Activated CD8-positive, alpha-beta T cell treated with anti-CD3 and anti-CD28 coated beads for 36 hours (primary cell): ENCODE results near the gene KIF26B. TPM values are rescaled to one million over a fixed set of nuclear protein-coding genes. Genes with fewer than 3 reads are reported as not detected.
A peak's percentile ranks its signal among the peaks of the same experiment; 100 is the strongest.
"Not testable (repeated sequence)": the region's sequence is repeated elsewhere in the genome, so short reads cannot be mapped to it uniquely, and the experiment has no call there.

ENCODE experiments used
- ATAC-seq: fragments of 200-7000 bp; cut with Tn5 transposase; one replicate; pipeline ENCODE4 v1.10.0; 2021; ENCODE audit warnings: mild to moderate bottlenecking, moderate library complexity
- CTCF ChIA-PET: fragments of 350-600 bp; sonication (Branson Sonifier 250); formaldehyde crosslinking; loops from one replicate; lab custom pipeline; 2021; ENCODE audit warnings: antibody characterized with exemption; lab: Charles Lee
- POLR2A ChIA-PET: fragments of 350-600 bp; sonication (Branson Sonifier 250); formaldehyde crosslinking; loops from one replicate; lab custom pipeline; 2021; ENCODE audit warnings: antibody characterized with exemption; lab: Charles Lee
- DNase-seq: peaks from one replicate; pipeline ENCODE4 v3.0.0-alpha.2; 2020
- H3K27ac Mint-ChIP-seq: one replicate; pipeline ENCODE4 v1.8.0; 2021; ENCODE audit warnings: mild to moderate bottlenecking, mixed read lengths
- H3K27me3 Mint-ChIP-seq: one replicate; pipeline ENCODE4 v1.8.0; 2021; ENCODE audit warnings: mixed read lengths
- H3K36me3 Mint-ChIP-seq: one replicate; pipeline ENCODE4 v1.8.0; 2021; ENCODE audit warnings: low read depth, mixed read lengths
- H3K4me1 Mint-ChIP-seq: one replicate; pipeline ENCODE4 v1.8.0; 2021; ENCODE audit warnings: low read depth, mixed read lengths
- H3K4me3 Mint-ChIP-seq: one replicate; pipeline ENCODE4 v1.8.0; 2021; ENCODE audit warnings: mild to moderate bottlenecking, moderate library complexity, mixed read lengths
- H3K9me3 Mint-ChIP-seq: one replicate; pipeline ENCODE4 v1.8.0; 2021; ENCODE audit warnings: mixed read lengths
- CTCF ChIP-seq: fragments of 200-600 bp; IDR thresholded peaks from one replicate; pipeline ENCODE4 v1.8.0; 2022; ENCODE audit warnings: antibody characterized with exemption, mild to moderate bottlenecking
- intact Hi-C: fragments of 100-400 bp; cut with micrococcal nuclease; formaldehyde crosslinking; loops from one replicate; pipeline ENCODE4 v1.10.0; 2022
- total RNA-seq, 2 experiments: library from RNA; stranded (reverse); gene quantifications; one replicate each; pipeline ENCODE4 v1.2.3, GENCODE V29; 2021

The KIF26B gene
- total RNA-seq, 2 experiments from 2014 or later: 0.16 TPM

DNA sequence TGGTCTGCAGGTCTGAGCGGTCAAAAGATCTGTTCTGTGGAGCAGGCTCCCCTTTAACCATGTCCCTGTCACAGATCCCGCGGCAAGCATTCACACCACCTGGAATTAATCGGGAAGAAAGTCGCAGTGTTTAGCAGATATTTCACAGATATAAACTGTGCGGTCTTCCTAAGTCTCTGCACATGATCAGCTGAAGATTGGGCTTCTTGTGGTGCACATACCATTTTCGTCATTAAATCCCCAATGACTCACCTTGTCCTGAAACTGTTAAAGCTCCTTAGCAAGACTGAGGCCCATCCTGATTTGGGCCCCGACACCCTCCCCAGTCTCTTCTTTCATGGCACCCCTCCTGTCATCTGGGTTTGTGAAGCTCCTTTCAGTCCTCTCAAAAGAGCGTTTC is 158.8 kb downstream of the KIF26B start:
- Mint-ChIP-seq H3K27me3 (no peaks in the 10 kb centered on the region), H3K4me1 (peaks cover 13% of the 10 kb centered on the region), H3K9me3 (no peaks in the 10 kb centered on the region), H3K27ac (no peak overlapping the region), H3K36me3 (no peaks in the 10 kb centered on the region), H3K4me3 (no peak overlapping the region)
- no peak for ATAC-seq
- intact Hi-C loops: no loop called here
- ChIA-PET CTCF (no interaction called here), POLR2A (no interaction called here)
- no peak for DNase-seq
- no peak for TF ChIP-seq CTCF

DNA sequence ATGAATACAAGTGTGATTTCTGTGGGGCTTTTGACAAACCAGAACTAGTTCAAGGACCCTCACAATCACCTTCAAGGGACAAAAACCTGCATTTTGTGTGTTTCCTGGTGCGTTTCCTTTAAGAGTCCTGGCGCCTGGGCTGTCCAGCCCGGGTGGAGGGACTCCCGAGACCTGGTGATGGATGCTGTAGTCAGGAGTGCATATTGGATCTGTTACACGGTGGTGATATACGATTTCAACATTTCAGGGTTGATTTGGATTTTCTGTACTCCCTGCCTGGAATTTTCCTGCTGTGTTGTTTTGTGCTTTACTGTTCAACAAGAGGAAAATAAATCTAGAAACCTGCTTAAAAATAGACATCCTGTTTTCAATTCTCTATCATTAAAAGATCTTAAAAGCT is 162.0 kb downstream of the KIF26B start:
- POLR2A ChIA-PET: no interaction called here
- Mint-ChIP-seq H3K4me3 (no peak overlapping the region), H3K9me3 (no peaks in the 10 kb centered on the region), H3K36me3 (no peaks in the 10 kb centered on the region), H3K27me3 (peaks cover 2% of the 10 kb centered on the region), H3K27ac (no peak overlapping the region), H3K4me1 (peaks cover 2% of the 10 kb centered on the region)
- intact Hi-C loops: no loop called here
- CTCF ChIA-PET: no interaction called here
- TF ChIP-seq CTCF: no peak
- no peak for ATAC-seq
- no peak for DNase-seq

GRCh38 chr1:245317217-245317616 is 162.4 kb downstream of the KIF26B start:
- ChIA-PET POLR2A (no interaction called here), CTCF (no interaction called here)
- peaks cover 2% of the 10 kb centered on the region for H3K27me3 Mint-ChIP-seq
- no peaks in the 10 kb centered on the region for H3K9me3 Mint-ChIP-seq
- peaks cover 2% of the 10 kb centered on the region for H3K4me1 Mint-ChIP-seq
- no peak overlapping the region for H3K4me3 Mint-ChIP-seq
- ATAC-seq (no peak), DNase-seq (no peak)
- intact Hi-C loops: no loop called here
- TF ChIP-seq CTCF: no peak
- no peak overlapping the region for H3K27ac Mint-ChIP-seq
- no peaks in the 10 kb centered on the region for H3K36me3 Mint-ChIP-seq

DNA sequence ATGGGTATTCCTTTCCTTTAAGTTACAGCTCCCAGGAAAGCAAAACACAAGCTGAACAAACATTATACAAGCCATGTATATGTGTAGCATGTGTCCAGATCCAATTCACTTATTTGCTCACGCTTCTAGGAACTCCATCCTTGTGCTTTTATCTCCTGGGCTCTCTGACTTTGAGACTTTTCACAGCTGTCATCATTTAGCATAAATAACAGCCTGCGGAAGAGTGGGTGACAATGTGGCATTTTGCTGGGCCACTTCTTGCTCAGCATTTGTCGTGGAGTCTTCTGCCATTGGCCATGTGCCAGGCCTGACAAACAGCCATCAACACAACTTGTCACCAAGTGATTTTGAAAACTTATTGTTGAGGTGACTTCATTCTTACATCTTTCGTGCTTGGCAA is 164.3 kb downstream of the KIF26B start:
- POLR2A ChIA-PET: no interaction called here
- no peak for DNase-seq

DNA sequence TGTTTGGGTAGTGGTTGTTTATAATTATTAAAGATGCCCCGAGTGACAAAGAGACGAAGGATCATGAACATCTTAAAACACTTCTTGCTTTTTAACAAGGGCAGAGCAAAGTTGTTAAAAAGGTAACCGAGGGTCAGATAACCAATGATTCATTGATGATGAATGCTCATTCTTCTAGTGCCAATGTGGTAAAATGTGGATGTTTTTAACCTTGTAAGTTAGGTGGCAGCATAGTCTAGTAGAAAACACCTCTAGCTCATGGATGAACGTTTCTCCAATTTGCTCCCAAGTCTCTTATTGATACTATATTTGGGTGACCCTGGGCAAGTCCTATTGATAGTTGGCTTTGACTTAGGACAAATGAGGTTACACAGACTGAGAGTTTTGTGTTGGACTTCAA is 167.9 kb downstream of the KIF26B start:
- no peak for DNase-seq
- no peak overlapping the region for H3K4me3 Mint-ChIP-seq
- no peak overlapping the region for H3K27ac Mint-ChIP-seq
- no peak for TF ChIP-seq CTCF
- H3K27me3 Mint-ChIP-seq: peaks cover 3% of the 10 kb centered on the region
- no peaks in the 10 kb centered on the region for H3K36me3 Mint-ChIP-seq
- intact Hi-C loops: no loop called here
- ATAC-seq: peak; percentile 45
- H3K4me1 Mint-ChIP-seq: peaks cover 4% of the 10 kb centered on the region
- H3K9me3 Mint-ChIP-seq: no peaks in the 10 kb centered on the region
- POLR2A ChIA-PET: no interaction called here
- CTCF ChIA-PET: interaction anchor here (1.5 kb wide), 1 partner anchor 166 kb away, joined by 3 read pairs; no protein-coding TSS in a partner anchor

More for the DNA sequence above, 164.3 kb downstream of the KIF26B start:
- no peaks in the 10 kb centered on the region for H3K36me3 Mint-ChIP-seq
- peaks cover 4% of the 10 kb centered on the region for H3K4me1 Mint-ChIP-seq
- CTCF ChIA-PET: no interaction called here
- intact Hi-C loops: no loop called here
- H3K9me3 Mint-ChIP-seq: no peaks in the 10 kb centered on the region
- H3K4me3 Mint-ChIP-seq: no peak overlapping the region
- peaks cover 2% of the 10 kb centered on the region for H3K27me3 Mint-ChIP-seq
- no peak for ATAC-seq
- no peak overlapping the region for H3K27ac Mint-ChIP-seq
- no peak for TF ChIP-seq CTCF

- H3K4me1 Mint-ChIP-seq, intact Hi-C loops, H3K36me3 Mint-ChIP-seq, DNase-seq, H3K4me3 Mint-ChIP-seq, H3K27me3 Mint-ChIP-seq, H3K27ac Mint-ChIP-seq, H3K9me3 Mint-ChIP-seq, ATAC-seq, POLR2A ChIA-PET: not testable (repeated sequence)
- CTCF ChIA-PET: interaction anchor here (0.6 to 1.5 kb wide), 2 partner anchors 167 to 1618 kb away, joined by 3 read pairs; no protein-coding TSS in a partner anchor
These were observed 169.0 kb downstream of the KIF26B start for GRCh38 chr1:245323765-245324164.
